H1 (cell line): ENCODE measurements around the gene RAB26. TPM values are rescaled to one million over a fixed set of nuclear protein-coding genes. Genes with fewer than 3 reads are reported as not detected.

Experiments used
- CTCF ChIA-PET: fragments of 300-600 bp; sonication (Branson Sonifier 250); formaldehyde crosslinking; loops from one replicate; lab custom pipeline; 2021; ENCODE audit not compliant: partially characterized antibody; lab: Charles Lee
- POLR2A ChIA-PET: fragments of 300-600 bp; sonication (Branson Sonifier 250); formaldehyde crosslinking; loops from one replicate; lab custom pipeline; 2021; ENCODE audit warnings: inconsistent platforms; ENCODE audit not compliant: partially characterized antibody; lab: Charles Lee
- DNase-seq, 2 experiments: peaks; one replicate each; pipeline versions ENCODE4 v3.0.0 to v3.0.0-alpha.2; 2010 to 2022; ENCODE audit warnings: low spot score in 2 of 2, low read depth in 1 of 2, mixed read lengths in 1 of 2
- FAIRE-seq: peaks from 2 replicates; lab custom pipeline; 2011; peaks lifted over from hg19 to GRCh38; lab: Jason Lieb, UNC
- H2AFZ ChIP-seq: 2 replicates; pipeline ENCODE4 v1.8.1; 2012; ENCODE audit warnings: low read length, inconsistent platforms
- H2AK5ac ChIP-seq: 2 replicates; pipeline ENCODE4 v1.6.1; 2013; ENCODE audit warnings: low read depth, low read length
- H2BK120ac ChIP-seq: replicated peaks from 2 replicates; pipeline ENCODE3; 2013; ENCODE audit warnings: low read depth, low read length, inconsistent platforms
- H2BK12ac ChIP-seq: 2 replicates; pipeline ENCODE4 v1.6.1; 2013; ENCODE audit warnings: low read depth, low read length
- H2BK15ac ChIP-seq: 2 replicates; pipeline ENCODE4 v1.6.1; 2013; ENCODE audit warnings: low read length
- H2BK20ac ChIP-seq: 2 replicates; pipeline ENCODE4 v1.6.1; 2013; ENCODE audit warnings: low read length
- H2BK5ac ChIP-seq: 2 replicates; pipeline ENCODE4 v1.6.1; 2013; ENCODE audit warnings: low read depth, low read length
- H3K14ac ChIP-seq: 2 replicates; pipeline ENCODE4 v1.6.1; 2013; ENCODE audit warnings: inconsistent platforms; ENCODE audit not compliant: insufficient read length
- H3K18ac ChIP-seq: 2 replicates; pipeline ENCODE4 v1.6.1; 2013; ENCODE audit warnings: low read length; ENCODE audit errors: extremely low read depth
- H3K23ac ChIP-seq: 2 replicates; pipeline ENCODE4 v1.6.1; 2013; ENCODE audit warnings: inconsistent platforms; ENCODE audit not compliant: insufficient read length
- H3K23me2 ChIP-seq: 2 replicates; pipeline ENCODE4 v1.6.1; 2013; ENCODE audit warnings: low read depth, low read length
- H3K27ac ChIP-seq: 2 replicates; pipeline ENCODE4 v1.6.1; 2011; ENCODE audit warnings: low read depth, low read length, inconsistent platforms
- H3K27me3 ChIP-seq, 4 experiments: replicated peaks in 1 of 4; 1 replicate in 1 of 4; 2 replicates in 3 of 4; pipeline versions ENCODE4 v1.6.1 to v1.8.1; 2011 to 2013; ENCODE audit warnings: low read length in 3 of 4, mild to moderate bottlenecking in 3 of 4, inconsistent platforms in 2 of 4, mixed read lengths in 2 of 4, moderate library complexity in 1 of 4; ENCODE audit not compliant: control insufficient read depth in 3 of 4, insufficient read depth in 3 of 4; ENCODE audit errors: extremely low read depth in 1 of 4
- H3K36me3 ChIP-seq, 4 experiments: 2 replicates each; pipeline versions ENCODE4 v1.6.1 to v1.8.1; 2011 to 2013; ENCODE audit warnings: mild to moderate bottlenecking in 4 of 4, low read length in 3 of 4, moderate library complexity in 2 of 4, control low read depth in 1 of 4, inconsistent platforms in 1 of 4; ENCODE audit not compliant: insufficient read depth in 4 of 4, control insufficient read depth in 2 of 4
- H3K4ac ChIP-seq: replicated peaks from 2 replicates; pipeline ENCODE3; 2013; ENCODE audit warnings: low read length, low read depth, mixed read lengths, inconsistent platforms; ENCODE audit not compliant: insufficient read length
- H3K4me1 ChIP-seq, 4 experiments: replicated peaks in 1 of 4; 1 replicate in 1 of 4; 2 replicates in 3 of 4; pipeline versions ENCODE4 v1.6.1 to v1.8.1; 2011 to 2013; ENCODE audit warnings: low read length in 3 of 4, inconsistent platforms in 2 of 4, mixed read lengths in 1 of 4; ENCODE audit not compliant: insufficient read depth in 4 of 4, control insufficient read depth in 3 of 4
- H3K4me2 ChIP-seq, 2 experiments: 2 replicates each; pipeline versions ENCODE4 v1.6.1 to v1.8.1; 2011 to 2013; ENCODE audit warnings: low read depth in 2 of 2, low read length in 2 of 2, control low read depth in 1 of 2, inconsistent platforms in 1 of 2, mild to moderate bottlenecking in 1 of 2; ENCODE audit not compliant: insufficient read depth in 1 of 2
- H3K4me3 ChIP-seq, 4 experiments: fragments of 200-600, 300-600 bp in 1 of 4; sonication (generic), shearing (Covaris generic), sonication (Bioruptor Twin) in 1 of 4; 2 replicates each; pipeline versions ENCODE4 v1.5.1 to v1.8.1; 2011 to 2016; ENCODE audit warnings: low read length in 4 of 4, low read depth in 3 of 4, control low read depth in 2 of 4, inconsistent platforms in 2 of 4, mild to moderate bottlenecking in 2 of 4, mixed read lengths in 1 of 4, moderate library complexity in 1 of 4; ENCODE audit not compliant: insufficient read depth in 2 of 4; ENCODE audit errors: extremely low read depth in 1 of 4
- H3K56ac ChIP-seq: replicated peaks from 2 replicates; pipeline ENCODE3; 2013; ENCODE audit warnings: low read depth, mild to moderate bottlenecking, mixed read lengths, low read length, inconsistent platforms; ENCODE audit not compliant: insufficient read length
- H3K79me1 ChIP-seq: 2 replicates; pipeline ENCODE4 v1.6.1; 2013; ENCODE audit warnings: low read depth, low read length, control low read depth
- H3K79me2 ChIP-seq, 2 experiments: 2 replicates each; pipeline versions ENCODE4 v1.6.1 to v1.8.1; 2012 to 2013; ENCODE audit warnings: low read length in 2 of 2, mild to moderate bottlenecking in 2 of 2, inconsistent platforms in 1 of 2; ENCODE audit not compliant: insufficient read depth in 2 of 2, control insufficient read depth in 1 of 2
- H3K9ac ChIP-seq, 4 experiments: replicated peaks in 1 of 4; 1 replicate in 1 of 4; 2 replicates in 3 of 4; pipeline versions ENCODE4 v1.6.1 to v1.8.1; 2011 to 2013; ENCODE audit warnings: low read depth in 3 of 4, low read length in 3 of 4, control low read depth in 2 of 4, mild to moderate bottlenecking in 2 of 4, moderate library complexity in 2 of 4, inconsistent platforms in 1 of 4; ENCODE audit errors: extremely low read depth in 1 of 4
- H3K9me3 ChIP-seq, 2 experiments: 2 replicates each; pipeline versions ENCODE4 v1.6.1 to v1.8.1; 2012 to 2013; ENCODE audit warnings: mild to moderate bottlenecking in 2 of 2, moderate library complexity in 2 of 2, control low read depth in 1 of 2, inconsistent platforms in 1 of 2, low read depth in 1 of 2, low read length in 1 of 2, mixed read lengths in 1 of 2; ENCODE audit not compliant: insufficient read depth in 2 of 2
- H4K20me1 ChIP-seq, 2 experiments: replicated peaks in 1 of 2; 2 replicates each; pipeline versions ENCODE3 to v1.8.1; 2011 to 2013; ENCODE audit warnings: inconsistent platforms in 2 of 2, low read length in 2 of 2, mild to moderate bottlenecking in 1 of 2; ENCODE audit not compliant: insufficient read depth in 2 of 2, control insufficient read depth in 1 of 2
- H4K5ac ChIP-seq: 2 replicates; pipeline ENCODE4 v1.6.1; 2013; ENCODE audit warnings: low read length, low read depth, mixed read lengths, inconsistent platforms; ENCODE audit not compliant: insufficient read length
- H4K8ac ChIP-seq: 2 replicates; pipeline ENCODE4 v1.8.0; 2013; ENCODE audit warnings: mild to moderate bottlenecking, moderate library complexity, low read length, inconsistent platforms; ENCODE audit not compliant: insufficient read depth; ENCODE audit errors: extremely low read depth
- H4K91ac ChIP-seq: replicated peaks from 2 replicates; pipeline ENCODE3; 2013; ENCODE audit warnings: low read length, mixed read lengths, inconsistent platforms; ENCODE audit not compliant: insufficient read length
- ASH2L ChIP-seq: fragments of 200-600, 300-600 bp; sonication (generic); IDR thresholded peaks from one replicate; pipeline ENCODE4 v1.7.1; 2017; ENCODE audit warnings: low read length
- E2F6 ChIP-seq: IDR thresholded peaks from 2 replicates; pipeline ENCODE4 v1.6.1; 2012; ENCODE audit warnings: inconsistent platforms
- HDAC6 ChIP-seq: IDR thresholded peaks from one replicate; pipeline ENCODE4 v1.7.1; 2012; ENCODE audit warnings: low read depth, mild to moderate bottlenecking, inconsistent platforms, low read length, moderate library complexity
- MAFK ChIP-seq: IDR thresholded peaks from 2 replicates; pipeline ENCODE4 v1.6.1; 2012; ENCODE audit warnings: low read depth, mild to moderate bottlenecking, improper control_type of control experiment, low read length
- RBBP5 ChIP-seq: IDR thresholded peaks from 2 replicates; pipeline ENCODE4 v1.7.1; 2012; ENCODE audit warnings: low read depth, mild to moderate bottlenecking, inconsistent platforms, low read length, moderate library complexity, borderline replicate concordance
- SP4 ChIP-seq: IDR thresholded peaks from 2 replicates; pipeline ENCODE4 v1.6.1; 2012; ENCODE audit warnings: low read length, inconsistent platforms
- TEAD4 ChIP-seq: IDR thresholded peaks from 2 replicates; pipeline ENCODE4 v1.6.1; 2012; ENCODE audit warnings: low read depth, low read length, inconsistent platforms, mixed read lengths
- WGBS, 2 experiments: shearing (Covaris generic) in 1 of 2; methylation state at CpG; one replicate each; pipeline versions ENCODE4 v1.1.6 to v1.1.7; 2013 to 2015; ENCODE audit warnings: low lambda C conversion rate in 2 of 2, mixed read lengths in 2 of 2, inconsistent platforms in 1 of 2, low coverage in 1 of 2, missing lambda C conversion rate in 1 of 2; ENCODE audit not compliant: insufficient replicate concordance in 2 of 2, insufficient coverage in 1 of 2, insufficient read length in 1 of 2; ENCODE audit errors: extremely low coverage in 1 of 2, missing lambda C conversion rate in 1 of 2; 5-methylcytosine and 5-hydroxymethylcytosine counted together
- polyA plus RNA-seq, 7 experiments: library from polyadenylated mRNA; depleted of rRNA in 3 of 7; stranded (reverse) in 5 of 7; unstranded in 2 of 7; fragments of >200 nt in 5 of 7; fragments of 200-250 nt in 2 of 7; gene quantifications; 1 replicate in 5 of 7; 2 replicates in 1 of 7; 4 replicates in 1 of 7; pipeline versions ENCODE4 v1.2.1 to v1.2.3, GENCODE V29; 2011 to 2013; ENCODE audit warnings: missing spikeins in 2 of 7, mixed read lengths in 2 of 7
- total RNA-seq: library from RNA; stranded (reverse); fragmentation: NEBNext Ultra II Directional; extraction: Animal tissue kit (Norgen Biotek cat#: 25700); gene quantifications from 2 replicates; pipeline ENCODE4 v1.2.1, GENCODE V29; 2021

Gene RAB26
- total and polyA plus RNA-seq, 2 of the 8 experiments (the other 6 are each of a cell fraction or from before 2014, with no cell fraction given): 4.3 to 5.4 TPM

GRCh38 chr16:2157480-2158261 is 9.2 kb downstream of the RAB26 start:
- ChIA-PET CTCF (interaction anchor here (0.7 to 3.1 kb wide), 4 partner anchors 10 to 37 kb away, joined by 3 to 10 read pairs (median 4); no protein-coding TSS in a partner anchor), POLR2A (interaction anchor here (0.5 to 15.0 kb wide), 11 partner anchors 11 to 135 kb away, joined by 3 to 312 read pairs (median 5); partner anchors contain the start of genes BRICD5, DNASE1L2, ECI1 and MLST8)
- Histone ChIP-seq H3K23me2 (peaks cover 22% of the 10 kb centered on the region; the same call in 1 of the 2 replicates), H3K9me3 (no peaks in the 10 kb centered on the region), H3K56ac (no peak overlapping the region), H2BK15ac (no peak overlapping the region), H3K4ac (no peak overlapping the region), H3K36me3 (peaks cover 5 to 22% (median 12%) of the 10 kb centered on the region in 4 experiments; a peak in 7 of 8 replicates), H3K14ac (no peak overlapping the region), H4K91ac (no peak overlapping the region), H2AK5ac (no peak overlapping the region), H2BK12ac (no peak overlapping the region), H2BK5ac (no peak overlapping the region), H3K27me3 (no peaks in the 10 kb centered on the region), H2BK120ac (no peak overlapping the region), H3K4me3 (peak overlapping the region in 1 of 4 experiments; percentile 100; a peak in 2 of 8 replicates), H4K20me1 (peaks cover 37 to 65% of the 10 kb centered on the region in 2 experiments), H3K4me1 (peaks cover 0 to 37% (median 23%) of the 10 kb centered on the region in 4 experiments; a peak in 5 of 7 replicates), H4K5ac (no peak overlapping the region), H3K18ac (no peak overlapping the region), H3K27ac (no peak overlapping the region), H2AFZ (no peak overlapping the region), H3K4me2 (peak overlapping the region; percentile 67 to 91; a peak in 3 of 4 replicates), H3K23ac (no peak overlapping the region), H2BK20ac (no peak overlapping the region), H3K9ac (peak overlapping the region in 1 of 4 experiments; percentile 11; a peak in 1 of 7 replicates), H3K79me2 (peaks cover 45 to 90% of the 10 kb centered on the region in 2 experiments), H4K8ac (no peak overlapping the region), H3K79me1 (peaks cover 25% of the 10 kb centered on the region)
- 92% methylated on average over 27 of the region's 27 CpGs; no CpG with 5 or more reads in 1 of the 2 experiments for WGBS, 2 experiments
- DNase-seq (no peak), FAIRE-seq (no peak)
- TF ChIP-seq HDAC6 (no peak), SP4 (no peak), ASH2L (no peak), MAFK (no peak), TEAD4 (no peak), E2F6 (no peak), RBBP5 (no peak)
